Caco-2 (cell line): ENCODE measurements around the gene DTX1. TPM values are rescaled to one million over a fixed set of nuclear protein-coding genes. Genes with fewer than 3 reads are reported as not detected.
A peak's percentile ranks its signal among the peaks of the same experiment; 100 is the strongest.

Experiments
- BruUV-seq: library from RNA; stranded (reverse); fragments of 400-500 nt; replicated peaks from 2 replicates; lab custom pipeline; 2021; lab: Mats Ljungman, UMichigan
- CTCF ChIA-PET: fragments of 300-600 bp; sonication (Branson Sonifier 250); formaldehyde crosslinking; loops from one replicate; lab custom pipeline; 2022; ENCODE audit warnings: antibody characterized with exemption; lab: Charles Lee
- POLR2A ChIA-PET: fragments of 300-600 bp; sonication (Branson Sonifier 250); formaldehyde crosslinking; loops from one replicate; lab custom pipeline; 2022; ENCODE audit warnings: antibody characterized with exemption; lab: Charles Lee
- DNase-seq, 2 experiments: peaks; one replicate each; pipeline versions ENCODE4 v3.0.0 to v3.0.0-alpha.2; 2020 to 2022
- H3K27me3 ChIP-seq: replicated peaks from 2 replicates; pipeline ENCODE4 v1.6.0; 2011; ENCODE audit warnings: low read length; ENCODE audit not compliant: control insufficient read depth, insufficient read depth
- H3K36me3 ChIP-seq: 2 replicates; pipeline ENCODE4 v1.5.1; 2011; ENCODE audit warnings: low read length; ENCODE audit not compliant: control insufficient read depth, insufficient read depth
- H3K4me1 ChIP-seq: fragments of 250-450 bp; sonication (Bioruptor Pico); 2 replicates; pipeline ENCODE4 v1.5.1; 2020; ENCODE audit warnings: mild to moderate bottlenecking
- H3K4me3 ChIP-seq: 2 replicates; pipeline ENCODE4 v1.5.1; 2011; ENCODE audit warnings: low read depth, mild to moderate bottlenecking, control low read depth, low read length
- H3K9me3 ChIP-seq: fragments of 250-450 bp; sonication (Bioruptor Pico); 2 replicates; pipeline ENCODE4 v1.5.1; 2020; ENCODE audit warnings: mild to moderate bottlenecking, moderate library complexity
- H3K27ac Mint-ChIP-seq: one replicate; pipeline ENCODE4 v1.8.0; 2022; ENCODE audit warnings: mixed read lengths; ENCODE audit not compliant: unreplicated experiment
- H3K27me3 Mint-ChIP-seq: one replicate; pipeline ENCODE4 v1.8.0; 2022; ENCODE audit warnings: mixed read lengths; ENCODE audit not compliant: insufficient read depth, unreplicated experiment
- H3K36me3 Mint-ChIP-seq: one replicate; pipeline ENCODE4 v1.8.0; 2022; ENCODE audit warnings: mild to moderate bottlenecking, mixed read lengths; ENCODE audit not compliant: insufficient read depth, unreplicated experiment
- H3K4me1 Mint-ChIP-seq: one replicate; pipeline ENCODE4 v1.8.0; 2022; ENCODE audit warnings: low read depth, mixed read lengths; ENCODE audit not compliant: unreplicated experiment
- H3K4me3 Mint-ChIP-seq: one replicate; pipeline ENCODE4 v1.8.0; 2022; ENCODE audit warnings: mild to moderate bottlenecking, moderate library complexity, mixed read lengths; ENCODE audit not compliant: unreplicated experiment
- H3K9me3 Mint-ChIP-seq: one replicate; pipeline ENCODE4 v1.8.0; 2022; ENCODE audit warnings: mixed read lengths; ENCODE audit not compliant: unreplicated experiment
- intact Hi-C: fragments of 100-400 bp; cut with micrococcal nuclease; formaldehyde crosslinking; loops from one replicate; pipeline ENCODE4 v1.10.0; 2022; ENCODE audit not compliant: unreplicated experiment
- total RNA-seq: library from RNA; stranded (reverse); gene quantifications from 2 replicates; pipeline ENCODE4 v1.2.3, GENCODE V29; 2022
- TF ChIP-seq, protein P1 (sequence below), 2 experiments: fragments of 200-600 bp in 1 of 2; IDR thresholded peaks; 1 replicate in 1 of 2; 2 replicates in 1 of 2; pipeline versions ENCODE4 v1.5.1 to v1.8.0; 2011 to 2022; ENCODE audit warnings: antibody characterized with exemption in 1 of 2, control low read depth in 1 of 2, inconsistent platforms in 1 of 2, low read depth in 1 of 2, low read length in 1 of 2, mild to moderate bottlenecking in 1 of 2, moderate library complexity in 1 of 2; ENCODE audit not compliant: insufficient read depth in 1 of 2, severe bottlenecking in 1 of 2, unreplicated experiment in 1 of 2

The DTX1 gene
- total RNA-seq, 1 experiment from 2014 or later = not detected

GRCh38 chr12:113097716-113098440, 41.3 kb downstream of the DTX1 start:
- peaks cover 7% of the 10 kb centered on the region for H3K27me3 Mint-ChIP-seq
- Histone ChIP-seq H3K4me3 (no peak overlapping the region), H3K9me3 (no peaks in the 10 kb centered on the region), H3K27me3 (no peaks in the 10 kb centered on the region; the same call in 1 of the 2 replicates), H3K4me1 (0 out of 2 replicates have a peak, but pooled peaks cover 4% of the 10 kb centered on the region), H3K36me3 (no peaks in the 10 kb centered on the region)
- H3K4me1 Mint-ChIP-seq = peaks cover 2% of the 10 kb centered on the region
- peak in 1 of 2 experiments; percentile 10 for DNase-seq
- TF ChIP-seq, protein P1, sequence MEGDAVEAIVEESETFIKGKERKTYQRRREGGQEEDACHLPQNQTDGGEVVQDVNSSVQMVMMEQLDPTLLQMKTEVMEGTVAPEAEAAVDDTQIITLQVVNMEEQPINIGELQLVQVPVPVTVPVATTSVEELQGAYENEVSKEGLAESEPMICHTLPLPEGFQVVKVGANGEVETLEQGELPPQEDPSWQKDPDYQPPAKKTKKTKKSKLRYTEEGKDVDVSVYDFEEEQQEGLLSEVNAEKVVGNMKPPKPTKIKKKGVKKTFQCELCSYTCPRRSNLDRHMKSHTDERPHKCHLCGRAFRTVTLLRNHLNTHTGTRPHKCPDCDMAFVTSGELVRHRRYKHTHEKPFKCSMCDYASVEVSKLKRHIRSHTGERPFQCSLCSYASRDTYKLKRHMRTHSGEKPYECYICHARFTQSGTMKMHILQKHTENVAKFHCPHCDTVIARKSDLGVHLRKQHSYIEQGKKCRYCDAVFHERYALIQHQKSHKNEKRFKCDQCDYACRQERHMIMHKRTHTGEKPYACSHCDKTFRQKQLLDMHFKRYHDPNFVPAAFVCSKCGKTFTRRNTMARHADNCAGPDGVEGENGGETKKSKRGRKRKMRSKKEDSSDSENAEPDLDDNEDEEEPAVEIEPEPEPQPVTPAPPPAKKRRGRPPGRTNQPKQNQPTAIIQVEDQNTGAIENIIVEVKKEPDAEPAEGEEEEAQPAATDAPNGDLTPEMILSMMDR (IDR thresholded peaks at IDR 0.05; ENCODE audit: insufficient read depth in 1 of 2, low read depth in 1 of 2, low read length in 1 of 2, severe bottlenecking in 1 of 2, unreplicated experiment in 1 of 2) = no peak
- no peak overlapping the region for H3K4me3 Mint-ChIP-seq
- ChIA-PET CTCF (interaction anchor here (1.0 kb wide), 1 partner anchor 105 kb away, joined by 4 read pairs; no protein-coding TSS in a partner anchor), POLR2A (no interaction called here)
- no TSS peak for BruUV-seq
- no peaks in the 10 kb centered on the region for H3K9me3 Mint-ChIP-seq
- H3K27ac Mint-ChIP-seq = no peak overlapping the region
- intact Hi-C loops = loop anchor here (1.0 kb wide), 1 partner anchor 50 kb away; no protein-coding TSS in a partner anchor
- no peaks in the 10 kb centered on the region for H3K36me3 Mint-ChIP-seq

DNA sequence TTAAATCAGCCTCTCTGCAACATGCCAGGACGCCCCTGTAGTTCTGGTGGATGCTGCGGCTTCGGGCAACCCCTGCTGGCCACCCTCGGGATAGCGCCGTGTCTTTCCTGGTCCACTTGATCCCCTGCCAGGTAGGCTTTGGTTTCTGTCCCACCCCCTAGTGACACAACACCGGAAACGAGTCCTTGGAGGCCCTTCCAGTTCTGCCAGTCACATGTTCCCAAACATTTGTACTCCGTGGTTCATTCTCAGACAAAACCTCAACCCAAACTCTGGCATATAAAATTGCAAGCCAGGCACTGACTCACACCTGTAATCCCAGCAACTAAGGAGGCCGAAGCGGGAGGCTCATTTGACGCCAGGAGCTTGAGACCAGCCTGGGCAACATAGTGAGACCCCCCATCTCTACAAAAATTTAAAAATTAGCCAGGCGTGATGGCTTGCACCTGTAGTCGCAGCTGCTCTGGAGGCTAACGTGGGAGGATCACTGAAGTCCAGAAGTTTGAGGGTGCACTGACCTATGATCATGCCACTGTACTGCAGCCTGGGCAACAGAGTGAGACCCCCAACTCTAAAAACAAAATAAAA, 42.0 kb downstream of the DTX1 start:
- H3K4me1 Mint-ChIP-seq = no peaks in the 10 kb centered on the region
- no peaks in the 10 kb centered on the region for H3K9me3 Mint-ChIP-seq
- Histone ChIP-seq H3K4me1 (0 out of 2 replicates have a peak, but pooled peaks cover 4% of the 10 kb centered on the region), H3K4me3 (no peak overlapping the region), H3K36me3 (no peaks in the 10 kb centered on the region), H3K27me3 (no peaks in the 10 kb centered on the region; the same call in 1 of the 2 replicates), H3K9me3 (no peaks in the 10 kb centered on the region)
- no peak overlapping the region for H3K27ac Mint-ChIP-seq
- H3K27me3 Mint-ChIP-seq = peaks cover 7% of the 10 kb centered on the region
- ChIA-PET CTCF (interaction anchor here (1.0 kb wide), 1 partner anchor 106 kb away, joined by 4 read pairs; no protein-coding TSS in a partner anchor), POLR2A (no interaction called here)
- H3K4me3 Mint-ChIP-seq = no peak overlapping the region
- intact Hi-C loops = loop anchor here (1.0 kb wide), 1 partner anchor 50 kb away; no protein-coding TSS in a partner anchor
- TF ChIP-seq, protein P1 (IDR thresholded peaks at IDR 0.05; ENCODE audit: insufficient read depth in 1 of 2, low read depth in 1 of 2, low read length in 1 of 2, severe bottlenecking in 1 of 2, unreplicated experiment in 1 of 2) = peak; percentile 64 to 70
- H3K36me3 Mint-ChIP-seq = no peaks in the 10 kb centered on the region
- BruUV-seq = no TSS peak
- peak; percentile 81 to 86 for DNase-seq

GRCh38 chr12:113099364-113099763, 42.8 kb downstream of the DTX1 start:
- intact Hi-C loops = no loop called here
- Mint-ChIP-seq H3K4me3 (no peak overlapping the region), H3K27ac (no peak overlapping the region), H3K4me1 (no peaks in the 10 kb centered on the region), H3K36me3 (no peaks in the 10 kb centered on the region), H3K9me3 (no peaks in the 10 kb centered on the region), H3K27me3 (peaks cover 7% of the 10 kb centered on the region)
- H3K4me3 ChIP-seq = no peak overlapping the region
- BruUV-seq = no TSS peak
- 0 out of 2 replicates have a peak, but pooled peaks cover 4% of the 10 kb centered on the region for H3K4me1 ChIP-seq
- CTCF ChIA-PET = no interaction called here
- no peak for DNase-seq
- no peaks in the 10 kb centered on the region; the same call in 1 of the 2 replicates for H3K27me3 ChIP-seq
- H3K36me3 ChIP-seq = no peaks in the 10 kb centered on the region
- POLR2A ChIA-PET = no interaction called here
- TF ChIP-seq, protein P1 (IDR thresholded peaks at IDR 0.05; ENCODE audit: insufficient read depth in 1 of 2, low read depth in 1 of 2, low read length in 1 of 2, severe bottlenecking in 1 of 2, unreplicated experiment in 1 of 2) = no peak
- no peaks in the 10 kb centered on the region for H3K9me3 ChIP-seq
